KMS-11 (cell line): Measurements from ENCODE around the gene RNF14.

Source experiments
- H2AFZ ChIP-seq: fragments of 200-600 bp; sonication (generic); 2 replicates; pipeline ENCODE4 v1.6.1; 2016; ENCODE audit warnings: antibody characterized with exemption, mixed run types, low read depth
- H3K27ac ChIP-seq: fragments of 200-600 bp; sonication (generic); 2 replicates; pipeline ENCODE4 v1.6.1; 2016; ENCODE audit warnings: mild to moderate bottlenecking, mixed run types
- H3K27me3 ChIP-seq: fragments of 200-600 bp; sonication (generic); 2 replicates; pipeline ENCODE4 v1.6.1; 2017; ENCODE audit warnings: mild to moderate bottlenecking, low read depth, mixed run types, moderate library complexity; ENCODE audit not compliant: insufficient read depth
- H3K36me3 ChIP-seq: fragments of 200-600 bp; sonication (generic); 2 replicates; pipeline ENCODE4 v1.6.1; 2017; ENCODE audit warnings: mild to moderate bottlenecking, mixed run types; ENCODE audit not compliant: insufficient read depth
- H3K4me1 ChIP-seq: fragments of 200-600 bp; sonication (generic); 2 replicates; pipeline ENCODE4 v1.6.1; 2016; ENCODE audit warnings: mild to moderate bottlenecking, low read depth, mixed run types; ENCODE audit not compliant: poor library complexity, severe bottlenecking
- H3K4me2 ChIP-seq: fragments of 200-600 bp; sonication (generic); 2 replicates; pipeline ENCODE4 v1.7.0; 2016; ENCODE audit warnings: mild to moderate bottlenecking, mixed run types
- H3K4me3 ChIP-seq: fragments of 200-600 bp; sonication (generic); IDR thresholded peaks from 2 replicates; pipeline ENCODE4 v1.6.1; 2017; ENCODE audit warnings: low read depth, low read length, mixed read lengths; ENCODE audit not compliant: insufficient read depth
- H3K79me2 ChIP-seq: fragments of 200-600 bp; sonication (generic); 2 replicates; pipeline ENCODE4 v1.6.1; 2016; ENCODE audit warnings: low read depth, mixed run types; ENCODE audit not compliant: insufficient read depth
- H3K9ac ChIP-seq: fragments of 200-600 bp; sonication (generic); 2 replicates; pipeline ENCODE4 v1.6.1; 2016; ENCODE audit warnings: mild to moderate bottlenecking, mixed run types
- H4K20me1 ChIP-seq: fragments of 200-600 bp; sonication (generic); 2 replicates; pipeline ENCODE4 v1.6.1; 2016; ENCODE audit warnings: mild to moderate bottlenecking, mixed run types; ENCODE audit not compliant: insufficient read depth
- TF ChIP-seq, protein P1 (sequence below): fragments of 200-600 bp; sonication (generic); conservative IDR thresholded peaks from 2 replicates; pipeline ENCODE4 v1.6.1; 2017; ENCODE audit warnings: low read depth, mild to moderate bottlenecking, antibody characterized with exemption, low read length, moderate library complexity, mixed read lengths

RNF14 gene

GRCh38 chr5:141931694-141932093 lies 37.2 kb upstream of the RNF14 start:
- TF ChIP-seq, protein P1, sequence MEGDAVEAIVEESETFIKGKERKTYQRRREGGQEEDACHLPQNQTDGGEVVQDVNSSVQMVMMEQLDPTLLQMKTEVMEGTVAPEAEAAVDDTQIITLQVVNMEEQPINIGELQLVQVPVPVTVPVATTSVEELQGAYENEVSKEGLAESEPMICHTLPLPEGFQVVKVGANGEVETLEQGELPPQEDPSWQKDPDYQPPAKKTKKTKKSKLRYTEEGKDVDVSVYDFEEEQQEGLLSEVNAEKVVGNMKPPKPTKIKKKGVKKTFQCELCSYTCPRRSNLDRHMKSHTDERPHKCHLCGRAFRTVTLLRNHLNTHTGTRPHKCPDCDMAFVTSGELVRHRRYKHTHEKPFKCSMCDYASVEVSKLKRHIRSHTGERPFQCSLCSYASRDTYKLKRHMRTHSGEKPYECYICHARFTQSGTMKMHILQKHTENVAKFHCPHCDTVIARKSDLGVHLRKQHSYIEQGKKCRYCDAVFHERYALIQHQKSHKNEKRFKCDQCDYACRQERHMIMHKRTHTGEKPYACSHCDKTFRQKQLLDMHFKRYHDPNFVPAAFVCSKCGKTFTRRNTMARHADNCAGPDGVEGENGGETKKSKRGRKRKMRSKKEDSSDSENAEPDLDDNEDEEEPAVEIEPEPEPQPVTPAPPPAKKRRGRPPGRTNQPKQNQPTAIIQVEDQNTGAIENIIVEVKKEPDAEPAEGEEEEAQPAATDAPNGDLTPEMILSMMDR = no peak
- no peak overlapping the region for H2AFZ ChIP-seq
- H3K4me3 ChIP-seq = no peak overlapping the region
- no peaks in the 10 kb centered on the region for H3K79me2 ChIP-seq
- H3K9ac ChIP-seq = no peak overlapping the region
- no peaks in the 10 kb centered on the region for H4K20me1 ChIP-seq
- H3K27ac ChIP-seq = no peak overlapping the region
- H3K36me3 ChIP-seq = no peaks in the 10 kb centered on the region
- no peak overlapping the region for H3K4me2 ChIP-seq
- no peaks in the 10 kb centered on the region for H3K27me3 ChIP-seq
- H3K4me1 ChIP-seq = no peaks in the 10 kb centered on the region

- Histone ChIP-seq H3K27ac (no peak overlapping the region), H3K9ac (no peak overlapping the region), H3K4me1 (no peaks in the 10 kb centered on the region), H4K20me1 (no peaks in the 10 kb centered on the region), H3K27me3 (no peaks in the 10 kb centered on the region), H3K36me3 (no peaks in the 10 kb centered on the region), H3K79me2 (no peaks in the 10 kb centered on the region), H2AFZ (no peak overlapping the region), H3K4me3 (no peak overlapping the region), H3K4me2 (no peak overlapping the region)
- TF ChIP-seq, protein P1 = no peak
These were observed 35.8 kb upstream of the RNF14 start for GRCh38 chr5:141933151-141933550.

- Histone ChIP-seq H2AFZ (no peak overlapping the region), H4K20me1 (no peaks in the 10 kb centered on the region), H3K4me2 (no peak overlapping the region), H3K27me3 (no peaks in the 10 kb centered on the region), H3K9ac (no peak overlapping the region), H3K27ac (no peak overlapping the region), H3K79me2 (no peaks in the 10 kb centered on the region), H3K36me3 (no peaks in the 10 kb centered on the region), H3K4me1 (peaks cover 7% of the 10 kb centered on the region), H3K4me3 (no peak overlapping the region)
- TF ChIP-seq, protein P1 = no peak
These were observed 34.6 kb upstream of the RNF14 start for GRCh38 chr5:141934099-141934844.

- peaks cover 20% of the 10 kb centered on the region for H3K4me1 ChIP-seq
- H4K20me1 ChIP-seq = no peaks in the 10 kb centered on the region
- no peaks in the 10 kb centered on the region for H3K79me2 ChIP-seq
- H3K27ac ChIP-seq = no peak overlapping the region
- no peak overlapping the region for H2AFZ ChIP-seq
- H3K27me3 ChIP-seq = no peaks in the 10 kb centered on the region
- no peak overlapping the region for H3K4me3 ChIP-seq
- no peak overlapping the region for H3K4me2 ChIP-seq
- H3K36me3 ChIP-seq = no peaks in the 10 kb centered on the region
- H3K9ac ChIP-seq = no peak overlapping the region
- TF ChIP-seq, protein P1 = no peak
These were observed 33.4 kb upstream of the RNF14 start for GRCh38 chr5:141935538-141935937.
